ENCODE measurements around the gene INSYN2B.
"Not testable (repeated sequence)": the region's sequence is repeated elsewhere in the genome, so short reads cannot be mapped to it uniquely, and the experiment has no call there.

INSYN2B gene

GRCh38 chr5:169840405-169840804 lies 139.9 kb downstream of the INSYN2B start:
- no peak for DNase-seq

- DNase-seq: no peak
These were observed 141.6 kb downstream of the INSYN2B start for GRCh38 chr5:169838688-169839087.

DNA sequence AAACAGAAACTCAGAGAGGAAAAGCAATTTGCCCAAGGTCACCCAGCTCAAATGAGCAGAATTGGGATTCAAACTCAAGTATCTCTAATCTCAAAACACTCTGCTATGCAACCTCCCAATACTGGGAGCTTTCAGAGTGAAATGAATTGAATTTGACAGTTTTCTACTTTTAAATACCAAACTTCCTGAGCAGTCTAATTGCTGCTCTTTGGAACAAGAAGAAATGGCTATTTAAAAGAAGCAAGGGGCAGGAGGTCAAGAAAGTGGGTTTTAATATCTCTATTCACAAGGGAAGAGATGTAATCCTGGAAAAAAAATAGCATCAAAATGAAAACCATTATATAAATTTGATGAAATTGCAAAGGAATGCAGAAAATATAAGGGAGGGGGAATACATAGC lies 142.6 kb downstream of the INSYN2B start:
- no peak for DNase-seq

GRCh38 chr5:169836835-169837536 lies 143.3 kb downstream of the INSYN2B start:
- no peak for DNase-seq

DNA sequence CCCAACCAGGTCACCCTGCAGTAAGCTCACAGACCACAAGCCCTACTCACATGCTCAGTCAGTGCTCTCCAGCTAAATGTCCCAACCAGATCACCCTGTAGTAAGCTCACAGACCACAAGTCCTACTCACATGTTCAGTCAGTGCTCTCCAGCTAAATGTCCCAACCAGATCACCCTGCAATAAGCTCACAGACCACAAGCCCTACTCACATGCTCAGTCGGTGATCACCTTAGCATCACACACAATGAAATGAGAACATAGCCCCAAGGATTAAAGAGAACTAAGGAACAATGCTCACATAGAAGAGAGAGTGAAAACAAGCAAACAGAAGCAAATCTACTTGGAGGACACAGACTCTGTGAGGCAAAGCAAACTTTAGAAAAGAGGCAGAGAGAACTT lies 145.8 kb downstream of the INSYN2B start:
- not testable (repeated sequence) for DNase-seq

DNA sequence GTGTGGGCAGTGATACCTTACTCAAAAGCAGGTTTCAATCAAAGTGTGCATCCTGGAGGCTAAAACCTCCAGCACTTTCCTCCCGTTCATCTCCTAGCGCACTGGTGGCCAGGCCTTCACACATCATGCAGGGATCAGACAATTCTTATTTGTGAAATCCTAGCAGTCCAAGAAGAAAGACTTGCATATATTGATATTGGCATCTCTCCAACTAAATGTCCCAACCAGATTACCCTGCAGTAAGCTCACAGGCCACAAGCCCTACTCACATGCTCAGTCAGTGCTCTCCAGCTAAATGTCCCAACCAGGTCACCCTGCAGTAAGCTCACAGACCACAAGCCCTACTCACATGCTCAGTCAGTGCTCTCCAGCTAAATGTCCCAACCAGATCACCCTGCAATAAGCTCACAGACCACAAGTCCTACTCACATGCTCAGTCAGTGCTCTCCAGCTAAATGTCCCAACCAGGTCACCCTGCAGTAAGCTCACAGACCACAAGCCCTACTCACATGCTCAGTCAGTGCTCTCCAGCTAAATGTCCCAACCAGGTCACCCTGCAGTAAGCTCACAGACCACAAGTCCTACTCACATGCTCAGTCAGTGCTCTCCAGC lies 146.5 kb downstream of the INSYN2B start:
- DNase-seq: not testable (repeated sequence)

GRCh38 chr5:169832845-169833244 lies 147.4 kb downstream of the INSYN2B start:
- DNase-seq: no peak

DNA sequence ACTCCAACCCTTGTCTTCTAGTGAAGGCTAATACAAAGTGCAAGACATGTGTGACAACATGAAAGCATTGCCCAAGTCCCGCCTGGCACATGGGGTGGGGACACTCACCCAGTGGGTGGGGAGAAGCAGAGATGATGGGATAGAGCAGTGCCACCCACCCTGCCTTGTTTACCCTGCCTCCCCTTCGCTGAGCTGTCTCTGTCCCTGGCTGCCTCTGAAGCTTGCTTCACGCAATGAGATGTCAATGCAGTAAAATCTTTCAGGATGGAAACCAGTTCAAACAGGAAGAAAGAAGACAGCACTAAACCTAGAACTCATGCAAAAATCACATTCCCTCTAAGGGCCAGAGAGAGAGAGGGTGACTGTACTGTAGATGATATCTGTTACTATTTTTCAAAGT lies 148.0 kb downstream of the INSYN2B start:
- no peak for DNase-seq

DNA sequence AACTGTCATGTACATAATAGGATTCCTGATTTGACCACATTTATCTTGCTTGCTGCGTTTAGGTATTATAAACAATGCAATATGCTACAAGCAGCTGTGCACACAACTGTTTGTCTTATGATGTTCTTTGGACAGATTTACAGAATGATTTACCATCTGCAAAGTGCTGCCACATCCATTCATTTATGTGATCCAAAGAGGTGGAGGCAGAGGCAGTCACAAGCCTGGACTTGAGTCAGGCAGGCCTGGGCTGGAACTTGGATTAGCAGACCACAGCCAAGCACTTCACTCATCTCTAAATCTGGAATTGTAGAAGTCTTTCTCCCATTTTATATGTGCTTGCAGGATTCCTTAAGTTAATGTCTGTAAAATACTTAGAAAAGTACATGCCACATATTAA lies 149.0 kb downstream of the INSYN2B start:
- DNase-seq: peak; percentile 29 to 36

DNA sequence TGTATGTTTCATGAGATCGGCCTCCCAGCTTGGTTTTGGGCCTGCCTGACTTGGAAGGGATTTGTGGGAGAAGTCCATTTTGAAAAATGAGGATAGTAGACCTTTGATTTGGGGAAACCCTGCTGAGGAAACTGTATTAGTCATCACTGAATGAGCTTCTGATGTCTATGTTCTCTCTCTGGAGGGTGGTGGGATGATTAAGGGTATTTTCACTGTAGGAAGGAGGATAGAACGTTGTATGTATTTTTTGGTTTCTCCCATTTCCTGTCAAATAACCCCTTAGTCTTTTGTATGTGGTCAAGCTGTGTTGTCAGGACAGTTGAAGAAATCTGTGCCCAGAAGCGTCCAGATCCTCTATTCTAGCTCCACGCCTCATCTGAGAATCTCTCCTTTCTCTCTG lies 151.9 kb downstream of the INSYN2B start:
- DNase-seq: no peak

DNA sequence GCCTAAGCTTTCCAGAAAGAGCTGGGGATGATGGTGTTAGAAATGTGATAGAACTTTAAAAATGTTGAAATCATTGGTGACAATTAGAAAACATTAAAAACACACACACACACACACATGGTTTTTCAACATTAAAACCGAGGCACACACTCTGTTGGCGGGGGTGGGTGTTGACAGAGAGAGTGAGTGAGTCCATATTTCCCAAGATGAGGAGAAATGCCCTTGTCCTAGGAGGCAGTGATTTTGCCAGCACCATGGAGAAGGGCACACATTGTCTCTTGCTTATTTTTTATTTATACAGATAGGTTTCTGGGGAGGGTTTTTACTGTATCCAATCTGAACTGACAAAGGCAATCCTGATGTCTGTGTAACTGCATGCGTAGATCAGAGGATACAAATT lies 152.5 kb downstream of the INSYN2B start:
- DNase-seq: no peak

GRCh38 chr5:169826618-169827017 lies 153.7 kb downstream of the INSYN2B start:
- DNase-seq: no peak

DNA sequence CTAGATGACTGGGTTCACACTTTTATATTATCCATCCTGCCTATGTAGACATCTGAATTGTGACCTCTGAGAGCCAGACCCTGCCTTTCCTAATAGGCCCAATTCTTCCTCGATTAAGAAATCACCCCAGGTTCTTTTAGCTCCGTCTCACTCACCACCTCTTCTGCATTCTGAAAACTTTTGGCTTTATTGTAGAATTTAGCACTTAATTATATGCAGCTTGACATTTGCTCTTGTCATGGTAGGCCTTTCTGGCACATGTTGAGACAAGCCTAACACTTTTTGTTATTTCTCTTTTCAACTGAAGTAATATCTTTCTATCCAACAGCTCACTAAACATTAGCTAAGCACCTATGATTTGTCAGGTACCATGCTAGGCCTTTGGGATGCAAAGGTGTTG lies 163.3 kb downstream of the INSYN2B start:
- DNase-seq: no peak

DNA sequence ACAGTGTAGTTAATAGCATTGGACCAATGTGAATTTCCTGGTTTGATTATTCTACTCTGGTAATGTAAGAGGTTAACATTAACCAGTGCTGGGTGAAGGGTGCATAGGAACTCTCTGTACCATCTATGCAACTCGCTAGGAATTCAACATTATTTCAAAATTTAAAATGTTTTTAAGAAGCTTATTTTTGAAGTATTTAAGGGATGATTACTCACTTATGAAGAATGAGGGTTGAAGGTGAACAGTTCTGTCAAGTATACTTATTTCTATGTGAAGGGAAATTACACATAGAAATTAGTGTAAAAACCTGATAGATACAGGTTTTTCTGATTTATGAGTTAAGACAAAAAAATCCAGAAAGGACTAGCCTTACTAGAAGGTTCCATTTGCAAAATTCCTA lies 165.8 kb downstream of the INSYN2B start:
- no peak for DNase-seq

Data from SHP77 (cell line).